Endothelial cell of umbilical vein (primary cell): ENCODE results near the gene CCS. TPM values are rescaled to one million over a fixed set of nuclear protein-coding genes. Genes with fewer than 3 reads are reported as not detected.

Experiments used
- BruUV-seq: library from RNA; stranded (reverse); fragments of 400-500 nt; replicated peaks from 2 replicates; lab custom pipeline; 2021; lab: Mats Ljungman, UMichigan
- CTCF ChIA-PET: fragments of 300-600, 350-600 bp; sonication (Branson Sonifier 250); formaldehyde crosslinking; loops from one replicate; lab custom pipeline; 2021; ENCODE audit warnings: antibody characterized with exemption, inconsistent platforms; lab: Charles Lee
- POLR2A ChIA-PET: fragments of 300-600, 350-600 bp; sonication (Branson Sonifier 250); formaldehyde crosslinking; loops from one replicate; lab custom pipeline; 2021; ENCODE audit warnings: antibody characterized with exemption, inconsistent platforms; lab: Charles Lee
- DNase-seq: peaks from one replicate; pipeline ENCODE4 v3.0.0-alpha.2; 2011; ENCODE audit warnings: low read depth, low spot score
- FAIRE-seq: peaks from 2 replicates; lab custom pipeline; 2011; peaks lifted over from hg19 to GRCh38; lab: Jason Lieb, UNC
- H2AFZ ChIP-seq: 2 replicates; pipeline ENCODE4 v1.6.0; 2012; ENCODE audit warnings: low read depth, low read length, control low read depth, inconsistent platforms
- H3K27ac ChIP-seq: 2 replicates; pipeline ENCODE4 v1.5.1; 2011; ENCODE audit warnings: low read depth, mild to moderate bottlenecking, control low read depth, low read length, moderate library complexity; ENCODE audit not compliant: insufficient read depth
- H3K27me3 ChIP-seq, 2 experiments: 2 replicates each; pipeline versions ENCODE4 v1.6.0 to v1.6.1; 2011; ENCODE audit warnings: low read length in 2 of 2, mixed read lengths in 1 of 2; ENCODE audit not compliant: control insufficient read depth in 2 of 2, insufficient read depth in 2 of 2
- H3K36me3 ChIP-seq, 2 experiments: 2 replicates in 1 of 2; 3 replicates in 1 of 2; pipeline ENCODE4 v1.5.1; 2011; ENCODE audit warnings: low read length in 2 of 2, mild to moderate bottlenecking in 1 of 2, moderate library complexity in 1 of 2; ENCODE audit not compliant: control insufficient read depth in 2 of 2, insufficient read depth in 2 of 2; ENCODE audit errors: extremely low read depth in 1 of 2
- H3K4me1 ChIP-seq: 3 replicates; pipeline ENCODE4 v1.5.1; 2011; ENCODE audit warnings: mild to moderate bottlenecking, low read length; ENCODE audit not compliant: control insufficient read depth, insufficient read depth; ENCODE audit errors: extremely low read depth
- H3K4me2 ChIP-seq: 2 replicates; pipeline ENCODE4 v1.6.1; 2011; ENCODE audit warnings: low read length, control low read depth, mixed read lengths; ENCODE audit not compliant: insufficient read depth
- H3K4me3 ChIP-seq, 3 experiments: fragments of 200-600 bp in 1 of 3; sonication (generic), shearing (Covaris generic) in 1 of 3; replicated peaks in 1 of 3; 2 replicates each; pipeline ENCODE4 v1.5.1; 2011 to 2016; ENCODE audit warnings: control low read depth in 3 of 3, low read length in 3 of 3, mild to moderate bottlenecking in 2 of 3, inconsistent platforms in 1 of 3, low read depth in 1 of 3, moderate library complexity in 1 of 3; ENCODE audit not compliant: insufficient read depth in 1 of 3
- H3K79me2 ChIP-seq: 2 replicates; pipeline ENCODE4 v1.6.0; 2012; ENCODE audit warnings: low read length, inconsistent platforms; ENCODE audit not compliant: control insufficient read depth, insufficient read depth
- H3K9ac ChIP-seq: replicated peaks from 2 replicates; pipeline ENCODE3; 2011; ENCODE audit warnings: low read length, control low read depth; ENCODE audit not compliant: insufficient read depth; ENCODE audit errors: extremely low read depth
- H3K9me1 ChIP-seq: replicated peaks from 3 replicates; pipeline ENCODE4 v1.6.0; 2011; ENCODE audit warnings: mild to moderate bottlenecking, low read length; ENCODE audit not compliant: control insufficient read depth, insufficient read depth; ENCODE audit errors: extremely low read depth
- H3K9me3 ChIP-seq: replicated peaks from 2 replicates; pipeline ENCODE4 v1.5.1; 2012; ENCODE audit warnings: low read length, inconsistent platforms; ENCODE audit not compliant: control insufficient read depth, insufficient read depth
- H4K20me1 ChIP-seq: replicated peaks from 2 replicates; pipeline ENCODE3; 2011; ENCODE audit warnings: mild to moderate bottlenecking, low read length; ENCODE audit not compliant: control insufficient read depth, insufficient read depth; ENCODE audit errors: extremely low read depth
- CTCF ChIP-seq, 2 donors: IDR thresholded peaks; 1 replicate in 1 of 2; 2 replicates in 1 of 2; pipeline ENCODE4 v1.5.1; 2011; ENCODE audit warnings: low read length in 2 of 2, mild to moderate bottlenecking in 2 of 2, moderate library complexity in 2 of 2, control low read depth in 1 of 2, inconsistent platforms in 1 of 2, low read depth in 1 of 2; ENCODE audit not compliant: insufficient read depth in 1 of 2; ENCODE audit errors: extremely low read depth in 1 of 2
- EZH2 ChIP-seq: IDR thresholded peaks from 2 replicates; pipeline ENCODE4 v1.6.1; 2012; ENCODE audit warnings: borderline replicate concordance, low read depth, mild to moderate bottlenecking, moderate library complexity, low read length, inconsistent platforms; ENCODE audit not compliant: severe bottlenecking
- JUN ChIP-seq: IDR thresholded peaks from 2 replicates; pipeline ENCODE4 v1.6.1; 2011; ENCODE audit warnings: borderline replicate concordance, low read depth; ENCODE audit not compliant: insufficient read length, insufficient read depth
- MYC ChIP-seq: IDR thresholded peaks from one replicate; pipeline ENCODE4 v1.6.1; 2011; ENCODE audit warnings: mild to moderate bottlenecking, low read depth, low read length
- POLR2AphosphoS5 ChIP-seq: IDR thresholded peaks from 2 replicates; pipeline ENCODE4 v1.6.1; 2012; ENCODE audit warnings: low read depth, mild to moderate bottlenecking, control low read depth, low read length, moderate library complexity; ENCODE audit not compliant: insufficient read depth
- dilution Hi-C: fragments of 300-500 bp; cut with MboI; formaldehyde crosslinking; loops from one replicate; pipeline ENCODE4 v1.15.0; 2019; ENCODE audit warnings: low sequenced_read_pairs; ENCODE audit not compliant: extremely low pct_ligation_motif_present
- intact Hi-C: fragments of 100-400 bp; cut with micrococcal nuclease; formaldehyde crosslinking; loops from one replicate; pipeline ENCODE4 v1.10.0; 2022
- polyA plus RNA-seq, 4 experiments: library from polyadenylated mRNA; depleted of rRNA in 3 of 4; stranded (reverse) in 3 of 4; unstranded in 1 of 4; fragments of >200 nt; gene quantifications; 2 replicates each; pipeline versions ENCODE4 v1.2.1 to v1.2.3, GENCODE V29; 2011 to 2012; ENCODE audit warnings: missing spikeins in 1 of 4
- total RNA-seq: library from RNA; stranded (reverse); gene quantifications from 2 replicates; pipeline ENCODE4 v1.2.3, GENCODE V29; 2021

Gene CCS
- total and polyA plus RNA-seq, 2 donors (not counting 3 experiments of a cell fraction or from before 2014, with no cell fraction given): 38.7 to 39.0 TPM

- peaks cover 5% of the 10 kb centered on the region for H3K79me2 ChIP-seq
- H3K27me3 ChIP-seq: no peaks in the 10 kb centered on the region
- POLR2A ChIA-PET: no interaction called here
- CTCF ChIA-PET: interaction anchor here (0.7 to 1.5 kb wide), 2 partner anchors 63 to 129 kb away, joined by 3 to 4 read pairs; partner anchors contain the start of gene RBM4B
- FAIRE-seq (no peak), DNase-seq (no peak)
- BruUV-seq: no TSS peak
- H3K4me1 ChIP-seq: peaks cover 19% of the 10 kb centered on the region
- H2AFZ ChIP-seq: no peak overlapping the region
- H3K9ac ChIP-seq: no peak overlapping the region
- no peaks in the 10 kb centered on the region for H3K9me1 ChIP-seq
- no peak overlapping the region for H3K4me2 ChIP-seq
- H4K20me1 ChIP-seq: no peaks in the 10 kb centered on the region
- no peaks in the 10 kb centered on the region for H3K36me3 ChIP-seq
- dilution Hi-C loops (no loop called here), intact Hi-C loops (no loop called here)
- no peak overlapping the region for H3K27ac ChIP-seq
- H3K4me3 ChIP-seq: no peak overlapping the region
- TF ChIP-seq EZH2: no peak
- no peak for TF ChIP-seq MYC
- no peaks in the 10 kb centered on the region for H3K9me3 ChIP-seq
These were observed 44.0 kb upstream of the CCS start for GRCh38 chr11:66548774-66549630.

- Histone ChIP-seq H2AFZ (no peak overlapping the region), H3K27me3 (no peaks in the 10 kb centered on the region), H3K4me1 (peaks cover 13% of the 10 kb centered on the region), H3K9me1 (no peaks in the 10 kb centered on the region), H3K27ac (no peak overlapping the region), H3K9me3 (no peaks in the 10 kb centered on the region), H3K79me2 (peaks cover 5% of the 10 kb centered on the region), H3K9ac (no peak overlapping the region), H3K36me3 (no peaks in the 10 kb centered on the region), H3K4me3 (no peak overlapping the region), H4K20me1 (no peaks in the 10 kb centered on the region), H3K4me2 (no peak overlapping the region)
- no peak for DNase-seq
- BruUV-seq: no TSS peak
- ChIA-PET POLR2A (no interaction called here), CTCF (interaction anchor here (1.5 kb wide), 1 partner anchor 128 kb away, joined by 4 read pairs; the partner anchor contains the start of gene RBM4B)
- TF ChIP-seq CTCF (IDR thresholded peaks at IDR 0.05; ENCODE audit: extremely low read depth in 1 of 2, insufficient read depth in 1 of 2, low read depth in 1 of 2, low read length in 2 of 2): no peak
- TF ChIP-seq EZH2: no peak
- no peak for TF ChIP-seq POLR2AphosphoS5
- TF ChIP-seq JUN: no peak
- intact Hi-C loops: no loop called here
- FAIRE-seq: no peak
- dilution Hi-C loops: no loop called here
These were observed 43.3 kb upstream of the CCS start for GRCh38 chr11:66549696-66550095.
